Subcutaneous abdominal adipose tissue (tissue), 5 donors: ENCODE measurements around the gene PDZK1.

Experiments
- H3K27ac ChIP-seq: one replicate; pipeline ENCODE4 v1.7.0; 2013; ENCODE audit warnings: low read depth, mild to moderate bottlenecking, inconsistent platforms, low read length, moderate library complexity
- H3K27me3 ChIP-seq, 5 donors: one replicate each; pipeline ENCODE4 v1.7.0; 2013; ENCODE audit warnings: low read length in 5 of 5, inconsistent platforms in 1 of 5; ENCODE audit not compliant: control insufficient read depth in 5 of 5, insufficient read depth in 4 of 5
- H3K36me3 ChIP-seq, 5 donors: one replicate each; pipeline ENCODE4 v1.7.0; 2013; ENCODE audit warnings: low read length in 5 of 5; ENCODE audit not compliant: control insufficient read depth in 5 of 5, insufficient read depth in 5 of 5
- H3K4me1 ChIP-seq, 5 donors: one replicate each; pipeline ENCODE4 v1.7.0; 2013; ENCODE audit warnings: low read length in 5 of 5, mild to moderate bottlenecking in 3 of 5, moderate library complexity in 1 of 5; ENCODE audit not compliant: control insufficient read depth in 5 of 5, insufficient read depth in 5 of 5
- H3K4me3 ChIP-seq, 5 donors: one replicate each; pipeline ENCODE4 v1.7.0; 2013; ENCODE audit warnings: low read length in 5 of 5, low read depth in 1 of 5
- H3K9ac ChIP-seq, 5 donors: one replicate each; pipeline ENCODE4 v1.7.0; 2013; ENCODE audit warnings: low read length in 5 of 5, mild to moderate bottlenecking in 4 of 5, moderate library complexity in 3 of 5
- H3K9me3 ChIP-seq, 5 donors: one replicate each; pipeline ENCODE4 v1.7.0; 2013; ENCODE audit warnings: low read length in 5 of 5; ENCODE audit not compliant: control insufficient read depth in 5 of 5
- donor health status: healthy.
- donor health status: healthy.
- donor health status: healthy.
- donor health status: healthy.
- donor health status: healthy.

Gene PDZK1

GRCh38 chr1:145711213-145711651, 4.1 kb upstream of the PDZK1 start:
- Histone ChIP-seq H3K36me3 (no peaks in the 10 kb centered on the region), H3K4me1 (peaks cover 0 to 10% (median 5%) of the 10 kb centered on the region in 5 donors), H3K9ac (no peak overlapping the region), H3K27me3 (no peaks in the 10 kb centered on the region), H3K9me3 (no peaks in the 10 kb centered on the region), H3K27ac (no peak overlapping the region), H3K4me3 (no peak overlapping the region)

DNA sequence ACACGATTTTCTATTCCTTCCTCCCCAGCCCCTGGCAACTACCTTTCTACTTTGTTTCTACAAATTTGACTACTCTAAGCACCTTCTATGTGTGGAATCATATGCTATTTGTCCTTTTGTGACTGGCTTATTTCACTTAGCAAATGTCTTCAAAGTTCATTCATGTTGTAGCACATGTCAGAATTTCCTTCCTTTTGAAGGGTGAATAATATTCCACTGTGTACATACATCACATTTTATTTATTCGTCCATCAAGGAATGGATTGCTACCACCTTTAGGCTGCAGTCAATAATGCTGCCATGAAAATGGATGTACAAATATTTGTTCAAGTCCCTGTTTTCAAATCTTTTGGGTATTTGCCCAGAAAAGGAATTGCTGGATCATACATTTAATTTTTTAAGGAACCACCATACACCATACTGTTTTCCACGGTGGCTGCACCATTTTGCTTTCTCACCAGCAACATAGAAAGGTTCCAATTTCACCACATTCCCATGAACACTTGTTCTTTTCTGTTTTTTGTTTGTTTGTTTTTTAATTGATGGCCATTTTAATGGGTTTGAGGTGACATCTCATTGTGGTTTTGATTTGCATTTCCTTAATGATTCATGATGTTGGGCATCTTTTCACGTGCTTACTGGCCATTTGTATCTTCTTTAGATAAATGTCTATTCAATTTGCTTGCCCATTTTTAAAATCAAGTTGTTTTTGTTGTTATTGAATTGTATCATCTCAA, 3.3 kb upstream of the PDZK1 start:
- H3K9ac ChIP-seq, result no peak overlapping the region
- no peak overlapping the region for H3K27ac ChIP-seq
- H3K4me3 ChIP-seq, result no peak overlapping the region
- no peaks in the 10 kb centered on the region for H3K9me3 ChIP-seq
- no peaks in the 10 kb centered on the region for H3K36me3 ChIP-seq
- H3K27me3 ChIP-seq, result no peaks in the 10 kb centered on the region
- H3K4me1 ChIP-seq, result peaks cover 0 to 10% (median 5%) of the 10 kb centered on the region in 5 donors

DNA sequence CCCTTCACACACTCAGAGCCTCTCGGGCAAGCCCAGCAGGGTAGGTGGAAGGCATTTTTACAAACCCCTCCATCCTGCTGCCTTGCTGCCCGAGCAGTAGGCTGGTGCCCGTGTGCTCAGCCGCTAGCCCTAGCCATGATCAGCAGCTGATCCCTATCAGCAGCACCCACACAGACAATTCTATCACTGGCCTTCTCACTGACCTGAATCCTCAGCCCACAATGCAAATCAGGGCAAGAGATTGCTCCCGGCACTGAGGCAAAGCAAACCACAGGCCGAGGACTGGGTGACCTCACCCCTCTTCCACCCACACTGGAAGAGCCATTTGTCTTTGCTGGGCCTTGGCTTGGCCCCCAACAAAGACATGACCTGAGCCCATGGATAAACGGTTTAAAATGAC, 895 bp upstream of the PDZK1 start:
- H3K27me3 ChIP-seq, result no peaks in the 10 kb centered on the region
- no peaks in the 10 kb centered on the region for H3K9me3 ChIP-seq
- no peak overlapping the region for H3K9ac ChIP-seq
- H3K4me3 ChIP-seq, result no peak overlapping the region
- H3K4me1 ChIP-seq, result peaks cover 0 to 10% (median 5%) of the 10 kb centered on the region in 5 donors
- H3K27ac ChIP-seq, result no peak overlapping the region
- no peaks in the 10 kb centered on the region for H3K36me3 ChIP-seq

GRCh38 chr1:145706086-145706664, 993 bp downstream of the PDZK1 start:
- H3K27ac ChIP-seq, result no peak overlapping the region

DNA sequence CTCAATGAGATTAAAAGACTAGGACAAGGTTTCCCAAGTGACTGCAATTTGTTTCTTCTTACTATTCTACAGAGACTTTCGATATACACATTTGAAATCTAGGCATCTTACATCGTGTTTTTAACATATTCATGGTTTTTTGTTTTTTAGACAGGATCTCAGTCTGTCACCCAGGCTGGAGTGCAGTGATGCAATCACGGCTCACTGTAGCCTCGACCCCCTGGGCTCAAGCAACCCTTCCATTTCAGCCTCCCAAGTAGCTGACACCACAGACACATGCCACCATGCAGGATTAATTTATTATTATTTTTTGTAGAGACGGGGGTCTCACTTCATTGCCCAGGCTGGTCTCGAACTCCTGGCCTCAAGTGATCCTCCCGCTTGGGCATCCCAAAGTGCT, 1.5 kb downstream of the PDZK1 start:
- Histone ChIP-seq H3K9ac (no peak overlapping the region), H3K27ac (no peak overlapping the region), H3K36me3 (no peaks in the 10 kb centered on the region), H3K9me3 (no peaks in the 10 kb centered on the region), H3K4me1 (peaks cover 0 to 10% (median 5%) of the 10 kb centered on the region in 5 donors), H3K27me3 (no peaks in the 10 kb centered on the region), H3K4me3 (no peak overlapping the region)

More at GRCh38 chr1:145706086-145706664, 993 bp downstream of the PDZK1 start:
- H3K36me3 ChIP-seq, result no peaks in the 10 kb centered on the region
- no peaks in the 10 kb centered on the region for H3K9me3 ChIP-seq
- H3K27me3 ChIP-seq, result no peaks in the 10 kb centered on the region
- H3K4me3 ChIP-seq, result no peak overlapping the region
- H3K9ac ChIP-seq, result no peak overlapping the region
- H3K4me1 ChIP-seq, result peaks cover 0 to 10% (median 5%) of the 10 kb centered on the region in 5 donors

- Histone ChIP-seq H3K36me3 (no peaks in the 10 kb centered on the region), H3K4me1 (peaks cover 0 to 10% (median 5%) of the 10 kb centered on the region in 5 donors), H3K9ac (no peak overlapping the region), H3K9me3 (no peaks in the 10 kb centered on the region), H3K27me3 (no peaks in the 10 kb centered on the region), H3K27ac (no peak overlapping the region), H3K4me3 (no peak overlapping the region)
These were observed 4.3 kb downstream of the PDZK1 start for GRCh38 chr1:145702826-145703225.

DNA sequence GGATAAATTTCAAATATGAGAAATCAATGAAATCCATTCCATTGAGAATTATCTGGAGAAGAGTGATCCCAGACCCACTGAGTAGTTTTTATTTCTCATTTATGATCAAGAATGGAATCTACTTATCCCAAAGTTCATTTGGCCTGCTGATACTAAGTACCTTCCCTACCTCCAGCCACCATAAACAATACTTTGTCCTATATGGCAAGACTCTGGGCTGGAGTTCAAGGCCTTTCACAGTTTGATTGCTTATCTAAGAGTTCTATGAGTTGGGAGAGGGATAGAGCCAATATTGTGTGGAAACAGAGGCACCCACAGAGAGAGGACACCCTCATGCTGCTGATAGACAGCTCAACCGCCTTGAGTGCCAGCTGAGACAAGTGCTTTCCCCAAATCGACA, 5.1 kb downstream of the PDZK1 start:
- no peak overlapping the region for H3K27ac ChIP-seq
- no peaks in the 10 kb centered on the region for H3K36me3 ChIP-seq
- peaks cover 0 to 2% (median 0%) of the 10 kb centered on the region in 5 donors for H3K4me1 ChIP-seq
- H3K9me3 ChIP-seq, result no peaks in the 10 kb centered on the region
- H3K4me3 ChIP-seq, result no peak overlapping the region
- H3K9ac ChIP-seq, result no peak overlapping the region
- no peaks in the 10 kb centered on the region for H3K27me3 ChIP-seq

GRCh38 chr1:145701306-145701862, 5.8 kb downstream of the PDZK1 start:
- Histone ChIP-seq H3K4me3 (no peak overlapping the region), H3K27me3 (no peaks in the 10 kb centered on the region), H3K27ac (no peak overlapping the region), H3K9me3 (no peaks in the 10 kb centered on the region), H3K36me3 (no peaks in the 10 kb centered on the region), H3K4me1 (no peaks in the 10 kb centered on the region), H3K9ac (no peak overlapping the region)

GRCh38 chr1:145696630-145696960, 10.6 kb downstream of the PDZK1 start:
- Histone ChIP-seq H3K9me3 (no peaks in the 10 kb centered on the region), H3K36me3 (no peaks in the 10 kb centered on the region), H3K4me3 (no peak overlapping the region), H3K9ac (no peak overlapping the region), H3K4me1 (no peaks in the 10 kb centered on the region), H3K27ac (no peak overlapping the region), H3K27me3 (no peaks in the 10 kb centered on the region)

GRCh38 chr1:145695821-145696629, 11.1 kb downstream of the PDZK1 start:
- H3K36me3 ChIP-seq, result no peaks in the 10 kb centered on the region
- peaks cover 0 to 4% (median 0%) of the 10 kb centered on the region in 5 donors for H3K4me1 ChIP-seq
- H3K4me3 ChIP-seq, result no peak overlapping the region
- H3K9ac ChIP-seq, result no peak overlapping the region
- no peaks in the 10 kb centered on the region for H3K27me3 ChIP-seq
- no peaks in the 10 kb centered on the region for H3K9me3 ChIP-seq
- no peak overlapping the region for H3K27ac ChIP-seq
